Naive thymus-derived CD4-positive, alpha-beta T cell (primary cell): Measurements from ENCODE around the gene YDJC. TPM values are rescaled to one million over a fixed set of nuclear protein-coding genes. Genes with fewer than 3 reads are reported as not detected.
"Not testable (repeated sequence)": the region's sequence is repeated elsewhere in the genome, so short reads cannot be mapped to it uniquely, and the experiment has no call there.

Experiments used
- ATAC-seq: fragments of 150-1000 bp; cut with Tn5 transposase; 2 replicates; pipeline ENCODE4 v1.10.0; 2021; ENCODE audit warnings: mild to moderate bottlenecking, moderate library complexity
- CTCF ChIA-PET: fragments of 350-600 bp; sonication (Branson Sonifier 250); formaldehyde crosslinking; loops from one replicate; lab custom pipeline; 2021; ENCODE audit warnings: antibody characterized with exemption; lab: Charles Lee
- POLR2A ChIA-PET: fragments of 350-600 bp; sonication (Branson Sonifier 250); formaldehyde crosslinking; loops from one replicate; lab custom pipeline; 2021; ENCODE audit warnings: antibody characterized with exemption, inconsistent platforms; lab: Charles Lee
- DNase-seq, 9 donors: peaks; one replicate each; pipeline versions ENCODE4 v3.0.0 to v3.0.0-alpha.2; 2020 to 2022; ENCODE audit warnings: mixed read lengths in 1 of 9
- H3K27ac ChIP-seq: one replicate; pipeline ENCODE4 v1.7.0; 2013; ENCODE audit warnings: mild to moderate bottlenecking, low read depth, low read length, moderate library complexity
- H3K27me3 ChIP-seq, 2 donors: one replicate each; pipeline ENCODE4 v1.7.0; 2013; ENCODE audit warnings: low read length in 2 of 2, mild to moderate bottlenecking in 2 of 2, moderate library complexity in 2 of 2; ENCODE audit not compliant: control insufficient read depth in 2 of 2, insufficient read depth in 2 of 2
- H3K36me3 ChIP-seq, 3 experiments: 1 replicate in 2 of 3; 2 replicates in 1 of 3; pipeline ENCODE4 v1.7.0; 2013; ENCODE audit warnings: low read length in 3 of 3, mild to moderate bottlenecking in 3 of 3, moderate library complexity in 1 of 3; ENCODE audit not compliant: insufficient read depth in 3 of 3, control insufficient read depth in 2 of 3
- H3K4me1 ChIP-seq, 2 donors: one replicate each; pipeline ENCODE4 v1.7.0; 2013; ENCODE audit warnings: low read length in 2 of 2, mild to moderate bottlenecking in 2 of 2, moderate library complexity in 1 of 2; ENCODE audit not compliant: control insufficient read depth in 2 of 2, insufficient read depth in 2 of 2
- H3K4me3 ChIP-seq: 2 replicates; pipeline ENCODE4 v1.7.0; 2013; ENCODE audit warnings: mild to moderate bottlenecking, low read length
- H3K9me3 ChIP-seq, 3 experiments: 1 replicate in 2 of 3; 2 replicates in 1 of 3; pipeline ENCODE4 v1.7.0; 2013; ENCODE audit warnings: low read length in 3 of 3; ENCODE audit not compliant: control insufficient read depth in 2 of 3
- H3K27ac Mint-ChIP-seq, 9 donors: one replicate each; pipeline ENCODE4 v1.8.0; 2020 to 2022; ENCODE audit warnings: mixed read lengths in 9 of 9, mild to moderate bottlenecking in 8 of 9, moderate library complexity in 5 of 9, inconsistent platforms in 2 of 9
- H3K27me3 Mint-ChIP-seq, 5 donors: one replicate each; pipeline ENCODE4 v1.8.0; 2021 to 2022; ENCODE audit warnings: mixed read lengths in 5 of 5, mild to moderate bottlenecking in 1 of 5
- H3K36me3 Mint-ChIP-seq, 5 donors: one replicate each; pipeline ENCODE4 v1.8.0; 2020 to 2022; ENCODE audit warnings: mixed read lengths in 5 of 5, mild to moderate bottlenecking in 3 of 5, inconsistent platforms in 1 of 5
- H3K4me1 Mint-ChIP-seq, 7 donors: one replicate each; pipeline ENCODE4 v1.8.0; 2020 to 2022; ENCODE audit warnings: mixed read lengths in 7 of 7, mild to moderate bottlenecking in 3 of 7, inconsistent platforms in 1 of 7
- H3K4me3 Mint-ChIP-seq, 10 donors: one replicate each; pipeline ENCODE4 v1.8.0; 2020 to 2022; ENCODE audit warnings: mild to moderate bottlenecking in 10 of 10, mixed read lengths in 10 of 10, moderate library complexity in 6 of 10, inconsistent platforms in 2 of 10
- H3K9me3 Mint-ChIP-seq, 11 donors: one replicate each; pipeline ENCODE4 v1.8.0; 2020 to 2022; ENCODE audit warnings: mixed read lengths in 11 of 11, mild to moderate bottlenecking in 4 of 11, inconsistent platforms in 1 of 11, moderate library complexity in 1 of 11
- intact Hi-C, 2 donors: fragments of 100-400 bp; cut with micrococcal nuclease; formaldehyde crosslinking; loops; one replicate each; pipeline ENCODE4 v1.15.1; 2023
- polyA plus RNA-seq, 2 donors: library from polyadenylated mRNA; unstranded; fragments of 300-500 nt; fragmentation: Illumina TruSeq; gene quantifications; one replicate each; pipeline ENCODE4 v1.2.3, GENCODE V29; 2021
- total RNA-seq, 6 experiments: library from RNA in 5 of 6; stranded (reverse) in 5 of 6; gene quantifications; 1 replicate in 5 of 6; 2 replicates in 1 of 6; pipeline ENCODE4 v1.2.3 and lab custom pipeline; 2021 to 2026

The YDJC gene
- total and polyA plus RNA-seq, 7 experiments from 2014 or later: 29.0 to 75.8 (median 48.6) TPM

DNA sequence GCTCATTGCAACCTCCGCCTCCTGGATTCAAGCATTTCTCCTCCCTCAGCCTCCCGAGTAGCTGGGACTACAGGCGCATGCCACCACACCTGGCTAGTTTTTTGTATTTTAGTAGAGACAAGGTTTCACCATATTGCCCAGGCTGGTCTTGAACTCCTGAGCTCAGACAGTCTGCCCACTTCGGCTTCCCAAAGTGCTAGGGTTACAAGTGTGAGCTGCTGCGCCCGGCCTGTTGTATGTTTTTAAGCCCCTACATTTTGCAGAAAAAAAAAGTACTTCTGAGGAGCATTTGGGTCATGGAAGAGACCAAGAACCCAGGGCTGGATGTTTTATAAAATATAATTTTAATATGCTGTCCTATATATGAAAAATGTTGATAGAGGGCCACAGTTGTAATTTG lies 12.5 kb downstream of the YDJC start:
- not testable (repeated sequence) for H3K27me3 ChIP-seq, H3K9me3 ChIP-seq, H3K4me3 ChIP-seq, H3K4me1 ChIP-seq, H3K4me3 Mint-ChIP-seq, DNase-seq, ATAC-seq, H3K27me3 Mint-ChIP-seq, H3K27ac ChIP-seq, H3K9me3 Mint-ChIP-seq
- CTCF ChIA-PET: interaction anchor here (0.7 kb wide), 1 partner anchor 10 kb away, joined by 3 read pairs; no protein-coding TSS in a partner anchor
- intact Hi-C loops: loop anchor here in 1 of 2 donors (10.0 kb wide), 1 partner anchor 57 kb away; no protein-coding TSS in a partner anchor
- Mint-ChIP-seq H3K27ac (peak overlapping the region in 6 of 9 donors; percentile 19 to 74 (median 54)), H3K4me1 (peaks cover 14 to 26% (median 22%) of the 10 kb centered on the region in 7 donors), H3K36me3 (peaks cover 3 to 21% (median 5%) of the 10 kb centered on the region in 5 donors)
- POLR2A ChIA-PET: interaction anchor here (1.0 to 1.4 kb wide), 2 partner anchors 12 to 49 kb away, joined by 3 to 4 read pairs; partner anchors contain the start of gene YDJC
- H3K36me3 ChIP-seq: peaks cover 0 to 37% (median 5%) of the 10 kb centered on the region in 3 experiments

DNA sequence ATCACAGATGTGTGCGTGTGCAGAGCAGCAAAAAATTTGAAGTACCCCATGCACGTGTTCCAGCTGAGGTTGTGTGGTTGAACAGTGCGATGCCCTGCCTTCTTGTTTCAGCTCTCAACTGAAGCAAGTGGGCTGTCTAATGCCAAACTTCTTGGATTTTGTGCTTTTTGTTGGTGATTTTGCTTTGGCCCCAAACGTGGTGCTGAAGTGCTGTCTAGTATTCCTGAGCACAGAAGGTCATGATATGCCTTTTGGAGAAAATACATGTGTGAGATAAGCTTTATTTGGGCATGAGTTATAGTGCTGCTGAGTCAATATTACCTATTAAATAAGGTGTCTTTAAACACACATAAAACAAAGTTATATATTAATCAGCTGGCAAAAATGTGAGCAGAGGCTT lies 14.1 kb downstream of the YDJC start:
- peaks cover 3 to 26% (median 10%) of the 10 kb centered on the region in 5 donors for H3K36me3 Mint-ChIP-seq
- H3K27me3 ChIP-seq: no peaks in the 10 kb centered on the region
- no peaks in the 10 kb centered on the region for H3K9me3 ChIP-seq
- H3K36me3 ChIP-seq: peaks cover 5 to 42% (median 8%) of the 10 kb centered on the region in 3 experiments
- DNase-seq (no peak), ATAC-seq (no peak)
- H3K27ac ChIP-seq: no peak overlapping the region
- no peak overlapping the region for H3K4me3 Mint-ChIP-seq
- H3K4me1 ChIP-seq: no peaks in the 10 kb centered on the region
- peak overlapping the region in 4 of 9 donors; percentile 16 to 83 (median 67) for H3K27ac Mint-ChIP-seq
- no peaks in the 10 kb centered on the region for H3K27me3 Mint-ChIP-seq
- H3K4me3 ChIP-seq: no peak overlapping the region
- CTCF ChIA-PET: no interaction called here
- POLR2A ChIA-PET: interaction anchor here (1.0 kb wide), 1 partner anchor 11 kb away, joined by 3 read pairs; no protein-coding TSS in a partner anchor
- no peaks in the 10 kb centered on the region for H3K9me3 Mint-ChIP-seq
- peaks cover 16 to 31% (median 20%) of the 10 kb centered on the region in 7 donors for H3K4me1 Mint-ChIP-seq
- intact Hi-C loops: loop anchor here in 1 of 2 donors (10.0 kb wide), 1 partner anchor 59 kb away; no protein-coding TSS in a partner anchor

GRCh38 chr22:21613553-21614233 lies 16.1 kb downstream of the YDJC start:
- peaks cover 5 to 47% (median 8%) of the 10 kb centered on the region in 3 experiments for H3K36me3 ChIP-seq
- Mint-ChIP-seq H3K27me3 (no peaks in the 10 kb centered on the region), H3K4me3 (no peak overlapping the region), H3K9me3 (no peaks in the 10 kb centered on the region), H3K4me1 (peaks cover 13 to 37% (median 25%) of the 10 kb centered on the region in 7 donors), H3K36me3 (peaks cover 3 to 19% (median 14%) of the 10 kb centered on the region in 5 donors), H3K27ac (peak overlapping the region in 6 of 9 donors; percentile 45 to 73 (median 51))
- ChIA-PET CTCF (interaction anchor here (1.0 kb wide), 1 partner anchor 11 kb away, joined by 4 read pairs; no protein-coding TSS in a partner anchor), POLR2A (interaction anchor here (1.1 kb wide), 1 partner anchor 46 kb away, joined by 3 read pairs; no protein-coding TSS in a partner anchor)
- intact Hi-C loops: loop anchor here in 1 of 2 donors (10.0 kb wide), 1 partner anchor 61 kb away; no protein-coding TSS in a partner anchor
- no peak overlapping the region for H3K27ac ChIP-seq
- no peak for DNase-seq
- H3K27me3 ChIP-seq: no peaks in the 10 kb centered on the region
- H3K4me3 ChIP-seq: no peak overlapping the region
- ATAC-seq: no peak
- H3K4me1 ChIP-seq: no peaks in the 10 kb centered on the region
- H3K9me3 ChIP-seq: no peaks in the 10 kb centered on the region

- Mint-ChIP-seq H3K9me3 (no peaks in the 10 kb centered on the region), H3K4me3 (no peak overlapping the region), H3K27ac (no peak overlapping the region), H3K27me3 (no peaks in the 10 kb centered on the region), H3K36me3 (peaks cover 3 to 19% (median 14%) of the 10 kb centered on the region in 5 donors), H3K4me1 (peaks cover 14 to 39% (median 26%) of the 10 kb centered on the region in 7 donors)
- POLR2A ChIA-PET: no interaction called here
- peaks cover 5 to 46% (median 8%) of the 10 kb centered on the region in 3 experiments for H3K36me3 ChIP-seq
- CTCF ChIA-PET: no interaction called here
- ATAC-seq: no peak
- H3K4me1 ChIP-seq: peaks cover 0 to under 1% of the 10 kb centered on the region in 2 donors
- H3K4me3 ChIP-seq: no peak overlapping the region
- DNase-seq: no peak
- no peaks in the 10 kb centered on the region for H3K9me3 ChIP-seq
- intact Hi-C loops: loop anchor here in 1 of 2 donors (10.0 kb wide), 1 partner anchor 62 kb away; no protein-coding TSS in a partner anchor
- H3K27me3 ChIP-seq: no peaks in the 10 kb centered on the region
- H3K27ac ChIP-seq: no peak overlapping the region
Measured at GRCh38 chr22:21612858-21613257, 17.0 kb downstream of the YDJC start.

- ATAC-seq: no peak
- H3K27me3 ChIP-seq: no peaks in the 10 kb centered on the region
- H3K36me3 Mint-ChIP-seq: peaks cover 3 to 19% (median 14%) of the 10 kb centered on the region in 5 donors
- H3K4me3 Mint-ChIP-seq: no peak overlapping the region
- H3K36me3 ChIP-seq: peaks cover 5 to 46% (median 8%) of the 10 kb centered on the region in 3 experiments
- no peaks in the 10 kb centered on the region for H3K9me3 ChIP-seq
- H3K4me1 ChIP-seq: peaks cover 0 to 6% of the 10 kb centered on the region in 2 donors
- intact Hi-C loops: loop anchor here in 1 of 2 donors (10.0 kb wide), 1 partner anchor 63 kb away; no protein-coding TSS in a partner anchor
- no peaks in the 10 kb centered on the region for H3K27me3 Mint-ChIP-seq
- CTCF ChIA-PET: interaction anchor here (0.6 kb wide), 1 partner anchor 36 kb away, joined by 3 read pairs; no protein-coding TSS in a partner anchor
- peaks cover 22 to 48% (median 34%) of the 10 kb centered on the region in 7 donors for H3K4me1 Mint-ChIP-seq
- H3K9me3 Mint-ChIP-seq: no peaks in the 10 kb centered on the region
- H3K27ac Mint-ChIP-seq: peak overlapping the region in 7 of 9 donors; percentile 11 to 73 (median 60)
- H3K27ac ChIP-seq: no peak overlapping the region
- POLR2A ChIA-PET: interaction anchor here (0.6 kb wide), 1 partner anchor 12 kb away, joined by 3 read pairs; no protein-coding TSS in a partner anchor
- DNase-seq: no peak
- H3K4me3 ChIP-seq: no peak overlapping the region
Measured at GRCh38 chr22:21611210-21611977, 18.4 kb downstream of the YDJC start.
